HG03342 (cell line): Measurements from ENCODE around the gene SURF2.
A peak's percentile ranks its signal among the peaks of the same experiment; 100 is the strongest.
"Not testable (repeated sequence)": the region's sequence is repeated elsewhere in the genome, so short reads cannot be mapped to it uniquely, and the experiment has no call there.

Experiments
- ATAC-seq: cut with Tn5 transposase; IDR thresholded peaks from one replicate; pipeline ENCODE4 v1.9.1; 2021; ENCODE audit warnings: mild to moderate bottlenecking, moderate library complexity; ENCODE audit not compliant: unreplicated experiment

SURF2 gene

GRCh38 chr9:133375724-133376654, 19.6 kb downstream of the SURF2 start, which contains the start of the genes STKLD1 and SURF4:
TSS of gene STKLD1 (plus strand) at chr9:133376366. CDS start at chr9:133376474, 108 bp downstream.
TSS of gene SURF4 (minus strand) at chr9:133376060. CDS start at chr9:133375969, 91 bp downstream.
- peak; percentile 87 for ATAC-seq

- ATAC-seq, result not testable (repeated sequence)
Measured at GRCh38 chr9:133377280-133377679, 20.9 kb downstream of the SURF2 start.

- no peak for ATAC-seq
Measured at GRCh38 chr9:133377721-133378216, 21.4 kb downstream of the SURF2 start.

- no peak for ATAC-seq
Measured at GRCh38 chr9:133378408-133378962, 22.1 kb downstream of the SURF2 start.

GRCh38 chr9:133379153-133380086, 23.1 kb downstream of the SURF2 start:
- ATAC-seq, result no peak

GRCh38 chr9:133380734-133381133, 24.4 kb downstream of the SURF2 start:
- ATAC-seq, result no peak

GRCh38 chr9:133382507-133383141, 26.3 kb downstream of the SURF2 start:
- no peak for ATAC-seq

GRCh38 chr9:133383438-133383837, 27.1 kb downstream of the SURF2 start:
- ATAC-seq, result no peak

- no peak for ATAC-seq
Measured at GRCh38 chr9:133384736-133385321, 28.5 kb downstream of the SURF2 start.

- ATAC-seq, result no peak
Measured at GRCh38 chr9:133385452-133385851, 29.1 kb downstream of the SURF2 start.

- ATAC-seq, result no peak
Measured at GRCh38 chr9:133386338-133386737, 30.0 kb downstream of the SURF2 start.

- no peak for ATAC-seq
Measured at GRCh38 chr9:133387680-133388079, 31.3 kb downstream of the SURF2 start.

- no peak for ATAC-seq
Measured at GRCh38 chr9:133389025-133389557, 32.7 kb downstream of the SURF2 start.

- ATAC-seq, result no peak
Measured at GRCh38 chr9:133389562-133389961, 33.2 kb downstream of the SURF2 start.

- no peak for ATAC-seq
Measured at GRCh38 chr9:133390713-133391112, 34.4 kb downstream of the SURF2 start.

- not testable (repeated sequence) for ATAC-seq
Measured at GRCh38 chr9:133391449-133391848, 35.1 kb downstream of the SURF2 start.

- not testable (repeated sequence) for ATAC-seq
Measured at GRCh38 chr9:133392308-133392707, 36.0 kb downstream of the SURF2 start.

- no peak for ATAC-seq
Measured at GRCh38 chr9:133393399-133393798, 37.0 kb downstream of the SURF2 start.

GRCh38 chr9:133394687-133395271, 38.4 kb downstream of the SURF2 start:
- ATAC-seq, result no peak
